Stimulated activated naive CD8-positive, alpha-beta T cell treated with anti-CD3 and anti-CD28 coated beads, Interleukin-15, Interleukin-2, amounts not matched to agents 100 U/mL and 50 U/mL, for 24 hours (primary cell): ENCODE measurements around the gene SOX30.

ENCODE experiments used
- ATAC-seq: fragments of 150-1000 bp; cut with Tn5 transposase; one replicate; pipeline ENCODE4 v1.10.0; 2021
- DNase-seq: peaks from one replicate; pipeline ENCODE4 v3.0.0; 2021

Gene SOX30

GRCh38 chr5:157659868-157660660 is 7.8 kb upstream of the SOX30 start:
- no peak for ATAC-seq
- DNase-seq, result no peak

DNA sequence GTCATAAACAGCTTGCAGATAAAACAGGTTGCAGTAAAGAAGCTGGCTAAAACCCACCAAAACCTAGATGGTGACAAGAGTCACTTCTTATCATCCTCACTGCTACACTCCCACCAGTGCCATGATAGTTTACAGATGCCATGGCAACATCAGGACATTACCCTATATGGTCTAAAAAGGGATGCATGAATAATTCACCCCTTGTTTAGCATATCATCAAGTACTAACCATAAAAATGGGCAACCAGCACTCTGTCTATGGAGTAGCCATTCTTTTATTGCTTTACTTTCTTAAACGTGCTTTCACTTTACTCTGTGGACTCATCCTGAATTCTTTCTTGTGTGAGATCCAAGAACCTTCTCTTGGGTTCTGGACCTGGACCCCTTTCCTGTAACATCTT is 6.7 kb upstream of the SOX30 start:
- ATAC-seq (no peak), DNase-seq (no peak)

GRCh38 chr5:157657516-157657915 is 5.3 kb upstream of the SOX30 start:
- ATAC-seq (no peak), DNase-seq (no peak)

GRCh38 chr5:157651623-157652376 is 438 bp downstream of the SOX30 start:
- DNase-seq (peak; percentile 78), ATAC-seq (peak; percentile 98)

GRCh38 chr5:157650991-157651611 is 1.1 kb downstream of the SOX30 start:
- DNase-seq, result no peak
- ATAC-seq, result no peak

DNA sequence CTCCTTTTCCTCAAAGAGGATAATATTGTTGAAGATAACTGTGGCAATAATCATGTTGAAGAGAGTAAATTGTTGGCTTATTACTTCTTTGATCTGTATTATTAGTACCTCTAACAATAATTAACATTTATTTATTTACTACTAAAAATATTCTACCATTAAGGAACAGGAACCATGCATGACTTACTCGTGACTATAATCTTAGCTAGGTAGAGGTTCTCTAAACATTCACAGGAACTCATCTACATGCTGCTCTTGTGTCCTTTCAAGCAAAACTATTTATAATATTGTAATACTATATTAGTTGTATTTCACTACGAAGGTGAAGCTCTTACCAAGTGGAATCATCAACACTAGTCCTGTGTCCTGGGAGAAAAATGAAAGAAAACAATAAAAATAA is 3.1 kb downstream of the SOX30 start:
- ATAC-seq (no peak), DNase-seq (no peak)

DNA sequence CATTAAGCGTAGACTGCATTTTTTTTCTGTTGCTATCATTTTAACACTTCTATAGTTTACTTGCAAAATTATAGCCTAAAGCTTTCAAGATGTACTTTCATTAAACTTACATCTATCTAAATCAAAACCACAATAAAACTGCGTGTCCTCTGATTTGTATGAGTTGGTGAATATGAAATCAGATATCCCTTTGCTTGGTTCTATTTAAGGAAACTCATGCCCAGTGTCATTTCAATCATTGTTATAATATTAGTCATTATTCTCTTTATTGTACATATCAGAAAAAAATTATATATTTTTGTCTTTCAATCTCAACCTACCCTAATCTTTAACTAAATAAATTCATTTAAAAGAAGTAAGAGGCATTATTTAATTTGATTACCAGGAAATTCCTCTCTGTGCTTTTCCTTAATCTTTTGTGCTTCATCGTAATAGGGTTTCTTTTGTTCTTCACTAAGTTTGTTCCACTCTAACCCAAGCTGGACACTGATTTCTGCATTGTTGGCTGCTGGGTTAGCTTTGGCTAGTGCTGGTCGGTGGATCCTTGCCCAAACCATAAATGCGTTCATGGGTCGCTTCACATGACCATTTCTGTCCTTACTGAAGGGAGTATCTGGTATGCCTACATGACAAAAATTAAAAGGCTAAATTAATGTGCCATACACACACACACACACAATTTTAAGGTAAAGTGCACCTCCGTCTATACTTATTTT is 3.8 kb downstream of the SOX30 start:
- DNase-seq, result no peak
- ATAC-seq, result no peak

DNA sequence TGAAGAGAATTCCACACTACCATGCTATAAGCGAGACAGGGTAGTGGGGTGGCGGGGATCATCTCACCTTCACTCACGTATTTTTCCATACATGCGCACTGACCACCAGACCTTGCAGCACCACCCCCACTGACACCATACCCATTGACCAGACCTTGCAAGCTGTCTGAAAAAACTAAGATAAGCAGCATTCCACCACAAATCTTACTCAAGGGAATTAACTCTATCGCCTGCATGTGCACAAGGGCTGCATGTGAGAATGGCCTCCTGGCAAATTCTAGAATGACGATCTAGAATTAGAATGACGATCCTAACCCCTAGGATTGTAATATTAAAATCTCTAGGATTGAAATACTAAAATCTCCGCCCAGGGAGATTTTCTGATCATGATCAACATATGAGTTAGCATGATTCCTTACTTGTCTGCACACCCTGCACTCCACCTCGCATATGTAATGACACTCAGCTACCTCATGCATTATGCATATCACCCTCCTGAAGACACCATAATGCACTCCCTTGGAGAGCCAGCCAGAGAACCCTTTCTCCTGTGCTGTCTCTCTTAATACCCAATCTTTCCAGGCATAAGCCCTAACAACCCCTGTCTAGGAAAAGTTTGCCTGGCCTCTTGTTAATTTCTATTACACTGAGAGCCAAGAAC is 11.7 kb downstream of the SOX30 start:
- ATAC-seq (no peak), DNase-seq (no peak)

- ATAC-seq, result no peak
- no peak for DNase-seq
These were observed 21.9 kb downstream of the SOX30 start for GRCh38 chr5:157630341-157630740.

DNA sequence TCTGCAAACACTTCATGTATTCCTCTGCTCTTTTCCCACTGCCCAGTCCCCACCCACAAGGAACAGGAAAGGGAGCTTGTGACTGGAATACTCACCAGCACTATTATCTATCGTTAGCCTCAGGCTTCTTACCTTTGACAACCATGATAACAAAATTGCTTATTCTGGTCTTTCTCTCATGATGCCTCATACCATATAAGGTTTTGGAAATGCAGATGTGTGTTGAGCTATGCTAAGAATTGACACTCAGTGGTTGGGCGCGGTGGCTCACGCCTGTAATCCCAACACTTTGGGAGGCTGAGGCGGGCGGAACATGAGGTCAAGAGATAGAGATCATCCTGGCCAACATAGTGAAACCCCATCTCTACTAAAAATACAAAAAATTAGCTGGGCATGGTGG is 25.4 kb downstream of the SOX30 start:
- ATAC-seq (no peak), DNase-seq (no peak)

DNA sequence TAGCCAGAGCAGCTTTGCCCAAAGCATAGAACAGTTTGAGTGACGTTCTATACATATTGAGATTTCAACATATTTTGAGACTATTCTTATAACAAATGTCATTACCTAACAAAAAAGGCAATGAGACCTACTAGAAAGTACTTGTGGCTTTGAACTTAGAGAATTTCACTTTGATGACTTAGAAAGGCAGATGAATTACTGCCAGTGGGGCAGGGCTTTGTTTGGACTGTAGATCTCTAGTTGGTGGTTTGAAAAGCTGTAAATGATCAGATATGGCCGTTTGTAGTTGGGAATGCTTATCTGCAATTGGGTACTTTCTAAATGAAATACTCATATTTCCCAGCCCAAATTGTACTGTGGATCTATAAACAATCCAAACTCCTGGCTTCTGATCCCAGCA is 28.1 kb downstream of the SOX30 start:
- no peak for ATAC-seq
- DNase-seq, result no peak

- no peak for DNase-seq
- ATAC-seq, result no peak
These were observed 31.5 kb downstream of the SOX30 start for GRCh38 chr5:157620776-157621175.

DNA sequence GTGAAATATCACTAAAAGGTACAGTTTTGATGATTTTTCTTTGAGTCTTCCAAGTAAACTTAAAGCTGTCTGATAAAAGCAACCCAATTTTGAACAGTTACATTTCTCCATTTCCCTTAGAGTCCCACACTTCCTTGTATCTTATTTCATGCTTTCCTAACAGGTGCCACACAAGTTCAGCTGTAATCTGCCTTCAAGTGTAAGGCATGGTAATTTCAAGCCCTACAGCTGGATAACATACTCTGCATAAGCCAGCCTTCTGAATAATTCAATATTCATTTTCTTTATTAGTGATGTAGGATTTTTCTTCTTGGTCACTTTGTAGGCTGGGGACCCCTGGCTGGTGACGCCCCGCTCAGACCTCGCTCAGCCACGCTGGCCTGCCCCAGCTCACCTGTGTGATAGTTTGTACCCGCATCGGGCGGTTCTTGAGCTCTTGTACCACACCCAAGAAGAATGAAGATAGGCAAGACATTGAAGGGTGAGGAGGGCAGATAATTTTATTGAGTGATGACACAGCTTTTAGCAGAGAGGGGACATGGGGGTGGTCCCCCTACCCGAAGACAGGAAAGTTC is 34.0 kb downstream of the SOX30 start:
- ATAC-seq (no peak), DNase-seq (no peak)

DNA sequence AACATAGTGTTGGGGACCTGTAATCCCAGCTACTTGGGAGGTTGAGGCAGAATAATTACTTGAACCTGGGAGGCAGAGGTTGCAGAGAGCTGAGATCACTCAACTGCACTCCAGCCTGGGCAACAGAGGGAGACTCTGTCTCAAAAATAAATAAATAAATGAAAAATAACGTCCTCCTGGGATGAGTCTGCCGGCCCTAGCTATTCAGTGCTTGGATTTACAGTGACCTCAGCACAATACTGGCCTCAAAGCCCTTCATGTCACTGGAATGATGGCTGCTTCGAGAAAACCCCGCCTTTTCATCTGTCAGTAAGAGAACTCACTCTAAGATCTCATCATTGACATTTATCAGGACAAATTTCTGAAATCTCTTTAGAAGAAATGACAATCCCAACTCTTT is 35.5 kb downstream of the SOX30 start:
- ATAC-seq, result no peak

DNA sequence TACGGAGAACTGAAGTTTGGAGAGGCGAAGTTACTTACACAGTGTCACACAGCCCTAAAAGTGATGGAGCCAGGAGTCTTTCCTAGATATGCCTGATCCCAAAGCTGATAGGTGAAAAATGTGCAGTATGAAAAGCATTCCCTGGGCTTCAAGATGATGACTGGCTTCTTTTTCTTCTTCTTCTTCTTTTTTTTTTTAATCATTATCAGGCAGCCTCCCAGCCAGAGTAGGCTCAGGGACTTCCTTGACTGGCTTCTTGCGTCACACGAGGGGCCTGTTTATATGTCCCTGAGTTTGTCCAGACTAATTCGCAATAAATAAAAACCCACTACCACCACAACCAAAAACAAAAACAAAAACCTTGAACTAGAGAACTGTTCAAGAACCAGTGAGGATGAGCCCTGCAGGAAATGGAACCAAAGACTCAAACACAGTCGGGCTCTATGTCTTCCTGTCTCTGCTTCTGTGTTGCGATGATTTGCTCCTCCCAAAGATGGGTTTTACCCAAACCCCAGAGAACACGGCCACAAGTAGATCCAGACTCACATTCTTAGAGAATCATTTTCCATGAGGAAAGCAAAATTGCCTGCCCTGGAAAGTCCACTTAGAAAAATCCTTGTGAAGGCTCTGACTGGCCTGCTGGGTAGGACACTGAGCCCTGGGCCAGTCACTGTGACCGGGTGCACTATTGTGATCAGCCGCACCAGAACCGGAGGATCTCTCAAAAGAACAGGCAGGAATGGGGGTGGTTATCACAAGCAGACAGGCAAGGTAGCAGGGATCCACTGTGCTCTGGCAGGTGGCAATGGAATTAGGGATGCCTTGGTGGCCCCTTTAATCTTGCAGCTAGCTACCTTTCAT is 38.6 kb downstream of the SOX30 start:
- ATAC-seq, result no peak
- DNase-seq, result no peak

More for the DNA sequence above, 35.5 kb downstream of the SOX30 start:
- no peak for DNase-seq

GRCh38 chr5:157612581-157612980 is 39.7 kb downstream of the SOX30 start:
- ATAC-seq, result no peak
- no peak for DNase-seq

DNA sequence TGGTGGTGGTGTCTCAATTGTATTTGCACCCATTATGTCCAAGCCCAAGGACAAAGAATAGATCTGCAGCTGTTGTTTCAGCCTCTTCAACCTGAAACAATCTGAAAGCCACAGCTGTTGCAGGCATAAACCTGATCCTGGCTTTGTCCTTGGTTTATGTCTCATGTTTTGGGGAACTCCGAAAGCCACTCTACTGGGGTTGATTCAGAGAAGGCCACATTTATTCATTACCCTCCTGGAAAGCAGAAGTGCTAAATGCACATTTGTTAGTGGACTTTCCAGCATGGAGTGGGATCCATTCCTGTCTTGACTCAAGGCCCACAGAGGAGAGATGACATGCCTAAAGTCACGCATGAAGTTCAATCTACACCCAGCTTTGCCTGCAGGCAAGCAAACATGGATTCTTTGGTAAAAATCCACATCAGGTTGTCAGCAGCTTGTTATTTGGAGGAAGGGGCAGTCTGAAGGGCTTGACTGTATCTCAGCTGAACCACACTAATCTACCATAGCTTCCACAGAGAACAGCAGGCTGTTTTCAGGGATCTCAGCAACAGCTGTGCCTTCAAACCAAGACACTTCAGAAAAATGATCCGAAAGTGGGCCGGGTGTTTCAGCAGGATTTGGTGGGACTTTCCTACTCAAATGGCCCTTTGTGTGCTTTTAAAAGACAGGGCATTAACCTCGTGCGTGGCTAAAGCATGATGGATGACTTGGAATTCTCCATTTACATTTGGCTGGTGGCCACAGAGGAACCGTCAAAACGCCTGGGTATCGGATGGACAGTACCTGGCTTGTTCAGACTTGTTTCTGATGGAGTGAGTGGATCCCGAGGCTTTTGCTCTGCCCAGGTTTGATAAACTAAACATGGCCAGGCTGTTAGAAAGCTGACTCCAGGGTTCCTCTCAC is 40.4 kb downstream of the SOX30 start:
- no peak for DNase-seq
- ATAC-seq, result peak; percentile 44

GRCh38 chr5:157610990-157611389 is 41.2 kb downstream of the SOX30 start:
- DNase-seq, result no peak
- no peak for ATAC-seq

GRCh38 chr5:157608972-157609565 is 43.2 kb downstream of the SOX30 start:
- DNase-seq (no peak), ATAC-seq (no peak)
